ENCODE measurements around the gene WDR38. TPM values are rescaled to one million over a fixed set of nuclear protein-coding genes. Genes with fewer than 3 reads are reported as not detected.
A peak's percentile ranks its signal among the peaks of the same experiment; 100 is the strongest.

Gene WDR38
- total and polyA plus RNA-seq, 2 of the 13 experiments (the other 11 are each of a cell fraction or from before 2014, with no cell fraction given): not detected

GRCh38 chr9:124828489-124829333 lies 24.5 kb upstream of the WDR38 start:
- no TSS peak for BruUV-seq (replicated peaks)
- WGBS (ENCODE audit: low lambda C conversion rate): 16% methylated on average over 2 of the region's 2 CpGs
- ATAC-seq (no peak), DNase-seq (ENCODE audit: low spot score) (no peak), FAIRE-seq (no peak)
- Histone ChIP-seq H2AFZ (ENCODE audit: low read length) (no peak overlapping the region), H3K4me2 (ENCODE audit: low read depth, low read length) (no peak overlapping the region), H3K9me3 (ENCODE audit: low read length) (no peaks in the 10 kb centered on the region), H3K36me3 (replicated peaks in 1 of 2; ENCODE audit: control insufficient read depth in 1 of 2, insufficient read depth in 2 of 2, low read length in 2 of 2) (no peaks in the 10 kb centered on the region), H3K79me2 (ENCODE audit: insufficient read depth, low read length) (no peaks in the 10 kb centered on the region), H3K27me3 (ENCODE audit: control insufficient read depth in 1 of 2, insufficient read depth in 2 of 2, low read length in 2 of 2) (peaks cover 3 to 16% of the 10 kb centered on the region in 2 experiments; a peak in 3 of 5 replicates), H3K4me1 (ENCODE audit: insufficient read depth, low read length) (peaks cover 31% of the 10 kb centered on the region), H3K4me3 (replicated peaks in 1 of 3; ENCODE audit: insufficient read depth in 1 of 3, low read depth in 2 of 3, low read length in 3 of 3) (no peak overlapping the region), H3K27ac (ENCODE audit: extremely low read length, insufficient read depth, low read length) (no peak overlapping the region), H4K20me1 (ENCODE audit: insufficient read depth, low read length) (no peaks in the 10 kb centered on the region), H3K9ac (ENCODE audit: insufficient read depth, low read depth, low read length) (no peak overlapping the region)
- POLR2A ChIA-PET: interaction anchor here (0.9 kb wide), 1 partner anchor 32 kb away, joined by 3 read pairs; no protein-coding TSS in a partner anchor
- intact Hi-C loops (cut with micrococcal nuclease; ENCODE audit: unreplicated experiment): no loop called here
- in situ Hi-C loops (cut with HindIII; ENCODE audit: extremely low pct_ligation_motif_present, low pct_unique_long_range_greater_than_20kb): no loop called here
- TF ChIP-seq SNAI1 (CRISPR knock-in tag; IDR thresholded peaks at IDR 0.05; ENCODE audit: borderline replicate concordance): no peak
- TF ChIP-seq SKI (IDR thresholded peaks at IDR 0.05; ENCODE audit: partially characterized antibody): no peak
- no peak for TF ChIP-seq ELF4 (CRISPR knock-in tag; IDR thresholded peaks at IDR 0.05; ENCODE audit: borderline replicate concordance)
- TF ChIP-seq RXRA (CRISPR knock-in tag; IDR thresholded peaks at IDR 0.05): no peak
- no peak for TF ChIP-seq ZNF18 (CRISPR knock-in tag; IDR thresholded peaks at IDR 0.05; ENCODE audit: insufficient replicate concordance)
- TF ChIP-seq ZNF512 (CRISPR knock-in tag; IDR thresholded peaks at IDR 0.05): 0 out of 2 replicates have a peak, but pooled peaks have one; percentile 25
- TF ChIP-seq ZNF552 (CRISPR knock-in tag; IDR thresholded peaks at IDR 0.05; ENCODE audit: borderline replicate concordance): no peak
- TF ChIP-seq ZNF124 (CRISPR knock-in tag; IDR thresholded peaks at IDR 0.05): no peak
- CTCF ChIA-PET (ENCODE audit: low intra/inter-chr PET ratio, low total read pairs): no interaction called here
